ENCODE results near the gene LRMDA.

LRMDA gene

GRCh38 chr10:75956624-75957023, 525.2 kb downstream of the LRMDA start:
- DNase-seq (ENCODE audit: low spot score): no peak

GRCh38 chr10:75957314-75958120, 526.1 kb downstream of the LRMDA start:
- no peak for DNase-seq (ENCODE audit: low spot score)

GRCh38 chr10:75959209-75959608, 527.8 kb downstream of the LRMDA start:
- peak; percentile 94 for DNase-seq (ENCODE audit: low spot score)

- no peak for DNase-seq (ENCODE audit: low spot score)
Observed at GRCh38 chr10:75959912-75960311, 528.5 kb downstream of the LRMDA start.

- DNase-seq (ENCODE audit: low spot score): no peak
Observed at GRCh38 chr10:75962395-75963061, 531.1 kb downstream of the LRMDA start.

- DNase-seq (ENCODE audit: low spot score): no peak
Observed at GRCh38 chr10:75967491-75967890, 536.1 kb downstream of the LRMDA start.

GRCh38 chr10:75969031-75969430, 537.6 kb downstream of the LRMDA start:
- DNase-seq (ENCODE audit: low spot score): no peak

GRCh38 chr10:75971402-75972211, 540.2 kb downstream of the LRMDA start:
- DNase-seq (ENCODE audit: low spot score): peak; percentile 44

GRCh38 chr10:75972491-75973276, 541.3 kb downstream of the LRMDA start:
- no peak for DNase-seq (ENCODE audit: low spot score)

- DNase-seq (ENCODE audit: low spot score): no peak
Observed at GRCh38 chr10:75974080-75974479, 542.7 kb downstream of the LRMDA start.

GRCh38 chr10:75976681-75977080, 545.3 kb downstream of the LRMDA start:
- no peak for DNase-seq (ENCODE audit: low spot score)

GRCh38 chr10:75977139-75977538, 545.7 kb downstream of the LRMDA start:
- no peak for DNase-seq (ENCODE audit: low spot score)

GRCh38 chr10:75978213-75978612, 546.8 kb downstream of the LRMDA start:
- no peak for DNase-seq (ENCODE audit: low spot score)

- DNase-seq (ENCODE audit: low spot score): no peak
Observed at GRCh38 chr10:75980419-75981002, 549.1 kb downstream of the LRMDA start.

GRCh38 chr10:75982611-75983369, 551.4 kb downstream of the LRMDA start:
- DNase-seq (ENCODE audit: low spot score): no peak

GRCh38 chr10:75984067-75984466, 552.6 kb downstream of the LRMDA start:
- no peak for DNase-seq (ENCODE audit: low spot score)

- peak; percentile 75 for DNase-seq (ENCODE audit: low spot score)
Observed at GRCh38 chr10:75987616-75988015, 556.2 kb downstream of the LRMDA start.

- DNase-seq (ENCODE audit: low spot score): no peak
Observed at GRCh38 chr10:75994357-75995040, 563.1 kb downstream of the LRMDA start.

- no peak for DNase-seq (ENCODE audit: low spot score)
Observed at GRCh38 chr10:75995041-75995430, 563.6 kb downstream of the LRMDA start.

- DNase-seq (ENCODE audit: low spot score): no peak
Observed at GRCh38 chr10:75995720-75996119, 564.3 kb downstream of the LRMDA start.

Data from SW480 (cell line).